ENCODE data around the gene TIFAB.
"Not testable (repeated sequence)": the region's sequence is repeated elsewhere in the genome, so short reads cannot be mapped to it uniquely, and the experiment has no call there.

TIFAB gene, protein sequence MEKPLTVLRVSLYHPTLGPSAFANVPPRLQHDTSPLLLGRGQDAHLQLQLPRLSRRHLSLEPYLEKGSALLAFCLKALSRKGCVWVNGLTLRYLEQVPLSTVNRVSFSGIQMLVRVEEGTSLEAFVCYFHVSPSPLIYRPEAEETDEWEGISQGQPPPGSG

DNA sequence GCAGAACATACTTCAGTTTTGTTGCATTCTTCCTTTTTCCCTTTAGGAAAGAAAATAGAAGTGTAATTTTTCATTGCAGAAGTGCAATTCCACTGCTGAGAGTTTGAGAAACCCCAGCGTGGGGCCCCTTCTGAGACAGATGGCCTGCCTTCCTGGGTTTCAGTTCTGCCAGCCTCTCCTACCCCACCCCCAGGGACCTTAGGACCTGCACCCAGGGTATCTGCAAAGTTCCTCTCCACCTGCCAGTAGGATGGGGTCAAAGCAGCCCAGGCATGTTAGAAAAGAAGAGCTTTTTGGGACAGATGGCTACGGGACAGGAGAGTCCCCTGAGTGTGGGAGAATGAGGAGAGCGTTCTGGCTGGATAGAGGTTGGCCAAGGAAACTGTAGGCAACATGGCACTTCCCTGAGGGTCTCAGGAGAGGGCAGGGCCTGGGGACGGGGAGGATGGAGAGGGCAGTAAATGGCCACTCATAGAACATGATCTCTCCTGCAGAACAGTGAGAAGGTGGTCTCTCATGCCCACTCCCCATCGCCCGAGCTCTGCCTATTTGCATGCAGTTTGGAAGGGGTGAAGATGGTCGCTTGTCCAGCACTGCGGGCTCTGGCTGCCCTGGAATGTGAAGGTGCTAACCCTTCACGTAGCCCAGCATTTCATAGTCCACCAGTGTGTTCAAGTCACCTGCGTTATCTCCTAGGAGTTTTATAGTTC is at the start of gene TIFAB:
Gene TIFAB, minus strand, starts transcription at position 31 of the 710 bp plus-strand sequence. CDS start 2,412 bp downstream, outside the sequence.
- ChIA-PET POLR2A (no interaction called here), CTCF (interaction anchor here (0.6 to 30.0 kb wide), 2 partner anchors 13 to 106 kb away, joined by 3 to 914 read pairs; no protein-coding TSS in a partner anchor)
- no peak for DNase-seq (ENCODE audit: extremely low spot score)
- TF ChIP-seq, protein P1, sequence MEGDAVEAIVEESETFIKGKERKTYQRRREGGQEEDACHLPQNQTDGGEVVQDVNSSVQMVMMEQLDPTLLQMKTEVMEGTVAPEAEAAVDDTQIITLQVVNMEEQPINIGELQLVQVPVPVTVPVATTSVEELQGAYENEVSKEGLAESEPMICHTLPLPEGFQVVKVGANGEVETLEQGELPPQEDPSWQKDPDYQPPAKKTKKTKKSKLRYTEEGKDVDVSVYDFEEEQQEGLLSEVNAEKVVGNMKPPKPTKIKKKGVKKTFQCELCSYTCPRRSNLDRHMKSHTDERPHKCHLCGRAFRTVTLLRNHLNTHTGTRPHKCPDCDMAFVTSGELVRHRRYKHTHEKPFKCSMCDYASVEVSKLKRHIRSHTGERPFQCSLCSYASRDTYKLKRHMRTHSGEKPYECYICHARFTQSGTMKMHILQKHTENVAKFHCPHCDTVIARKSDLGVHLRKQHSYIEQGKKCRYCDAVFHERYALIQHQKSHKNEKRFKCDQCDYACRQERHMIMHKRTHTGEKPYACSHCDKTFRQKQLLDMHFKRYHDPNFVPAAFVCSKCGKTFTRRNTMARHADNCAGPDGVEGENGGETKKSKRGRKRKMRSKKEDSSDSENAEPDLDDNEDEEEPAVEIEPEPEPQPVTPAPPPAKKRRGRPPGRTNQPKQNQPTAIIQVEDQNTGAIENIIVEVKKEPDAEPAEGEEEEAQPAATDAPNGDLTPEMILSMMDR (IDR thresholded peaks at IDR 0.05; ENCODE audit: control extremely low read depth, extremely low read depth, low read depth, missing control alignments): no peak

DNA sequence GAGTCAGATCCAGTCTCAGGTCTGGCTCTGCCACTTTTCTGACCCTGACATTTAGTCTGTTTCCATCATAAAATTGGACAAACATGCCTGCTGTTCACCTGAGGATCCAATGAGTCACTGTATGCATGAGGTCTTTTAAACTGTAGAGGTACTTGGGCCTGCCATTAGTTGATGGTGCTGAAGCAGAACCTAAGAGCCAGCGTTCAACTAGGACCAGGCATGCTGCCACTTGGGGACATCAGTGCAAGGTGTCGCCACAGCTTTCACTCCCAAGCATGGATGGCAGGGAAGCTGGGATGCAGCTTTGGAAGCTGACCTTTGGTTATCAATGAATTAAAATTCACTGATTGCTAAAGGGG is 46.5 kb upstream of the TIFAB start:
- TF ChIP-seq, protein P1 (IDR thresholded peaks at IDR 0.05; ENCODE audit: control extremely low read depth, extremely low read depth, low read depth, missing control alignments): no peak
- DNase-seq (ENCODE audit: extremely low spot score): no peak
- CTCF ChIA-PET: interaction anchor here (1.2 to 2.4 kb wide), 2 partner anchors 10 to 32 kb away, joined by 3 to 9 read pairs; no protein-coding TSS in a partner anchor
- POLR2A ChIA-PET: no interaction called here

DNA sequence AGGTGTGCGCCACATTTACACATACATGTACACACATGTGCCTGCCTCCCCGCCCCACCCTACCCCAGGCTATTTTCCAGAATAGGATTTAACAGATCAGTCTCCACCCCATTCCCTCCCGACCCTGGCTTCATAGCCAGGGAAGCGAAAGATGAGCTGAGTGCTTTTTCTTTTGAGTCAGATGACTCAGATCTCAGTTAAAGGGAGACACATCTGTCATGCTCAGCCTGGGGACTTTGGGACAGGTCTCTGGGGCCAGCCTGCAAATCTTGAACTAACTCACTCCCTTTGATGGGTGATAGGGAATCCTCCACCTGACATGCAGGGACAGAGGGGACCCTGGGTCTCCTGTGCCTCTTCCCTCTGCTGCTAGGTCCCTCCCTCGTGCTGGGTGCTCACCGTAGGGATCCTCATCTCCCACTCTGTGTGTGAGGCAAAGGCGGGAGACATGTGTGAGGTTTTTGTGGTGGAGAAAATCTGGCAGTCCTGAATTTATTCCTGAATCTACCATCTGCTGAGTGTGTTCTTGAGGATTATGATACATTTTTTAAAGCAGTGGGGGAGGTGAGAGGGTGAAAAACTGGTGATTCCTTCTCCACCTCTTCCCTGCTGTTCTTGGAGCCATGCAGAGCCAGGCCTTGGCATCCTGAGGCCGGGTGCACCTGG is 46.0 kb upstream of the TIFAB start:
- CTCF ChIA-PET: interaction anchor here (2.4 kb wide), 1 partner anchor 32 kb away, joined by 9 read pairs; no protein-coding TSS in a partner anchor
- POLR2A ChIA-PET: interaction anchor here (0.6 kb wide), 1 partner anchor 50 kb away, joined by 3 read pairs; no protein-coding TSS in a partner anchor
- no peak for DNase-seq (ENCODE audit: extremely low spot score)
- TF ChIP-seq, protein P1 (IDR thresholded peaks at IDR 0.05; ENCODE audit: control extremely low read depth, extremely low read depth, low read depth, missing control alignments): no peak

- POLR2A ChIA-PET; CTCF ChIA-PET; DNase-seq (ENCODE audit: extremely low spot score): not testable (repeated sequence)
Observed at GRCh38 chr5:135495531-135495930, 43.4 kb upstream of the TIFAB start.

DNA sequence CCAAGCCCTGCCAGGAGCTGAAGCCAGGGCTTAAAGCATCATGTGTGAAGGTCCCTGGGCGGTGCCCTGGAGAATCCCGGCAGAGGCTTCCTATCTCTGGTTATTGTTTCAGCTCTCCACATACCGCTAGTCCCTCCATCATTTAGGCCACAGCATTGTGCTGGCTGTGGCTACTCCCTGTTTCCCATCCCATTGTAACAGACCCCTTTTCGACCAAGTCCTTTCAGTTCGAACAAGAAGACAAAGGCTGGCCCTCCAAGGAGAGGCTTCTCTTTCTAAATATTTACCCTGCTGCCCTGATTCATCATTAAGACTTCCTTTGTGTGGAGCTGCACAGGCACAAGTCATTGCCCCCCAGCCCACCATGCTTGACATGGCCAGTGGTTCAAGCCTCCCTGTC is 42.0 kb upstream of the TIFAB start:
- TF ChIP-seq, protein P1 (IDR thresholded peaks at IDR 0.05; ENCODE audit: control extremely low read depth, extremely low read depth, low read depth, missing control alignments): no peak
- POLR2A ChIA-PET: no interaction called here
- DNase-seq (ENCODE audit: extremely low spot score): no peak
- CTCF ChIA-PET: no interaction called here

DNA sequence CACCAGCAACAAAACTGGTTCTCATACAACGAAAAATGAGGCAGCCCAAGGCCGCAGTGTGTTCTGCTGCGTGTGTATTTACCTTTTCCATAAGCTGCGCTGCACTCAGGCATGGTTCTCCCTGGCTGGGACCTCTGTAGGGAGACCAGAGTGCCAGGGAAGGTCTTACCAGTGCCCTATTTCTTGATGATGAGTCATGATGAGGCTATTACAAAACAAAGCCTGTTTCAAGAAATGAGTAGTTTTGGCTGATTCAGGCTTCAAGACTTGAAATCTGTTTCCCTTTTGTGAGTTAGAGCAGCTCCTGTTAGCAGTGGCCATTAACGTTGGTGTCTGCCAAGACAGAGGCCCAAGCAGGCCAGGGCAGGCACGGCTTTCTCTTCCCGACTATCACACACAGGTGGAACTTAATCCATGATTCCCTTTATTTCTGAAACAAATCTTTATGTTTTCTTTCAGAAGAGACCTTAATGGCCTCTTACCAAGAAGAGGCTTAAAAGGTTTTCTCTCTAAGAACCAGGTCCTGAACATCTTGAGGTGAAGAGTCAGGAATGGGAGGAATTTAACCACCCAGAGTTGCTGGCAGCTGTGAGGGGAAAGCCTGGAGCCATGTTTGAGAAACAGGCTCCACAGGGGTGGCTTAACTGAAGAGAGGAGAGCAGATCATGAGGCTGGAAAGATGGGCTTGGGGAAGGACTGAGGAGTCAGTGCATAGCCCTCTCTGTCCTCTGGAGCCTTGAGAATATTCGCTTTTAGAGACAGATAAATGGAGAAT is 41.4 kb upstream of the TIFAB start:
- POLR2A ChIA-PET: no interaction called here
- CTCF ChIA-PET: no interaction called here
- no peak for DNase-seq (ENCODE audit: extremely low spot score)
- TF ChIP-seq, protein P1 (IDR thresholded peaks at IDR 0.05; ENCODE audit: control extremely low read depth, extremely low read depth, low read depth, missing control alignments): no peak
